Measurements from ENCODE around the gene RARRES1. TPM values are rescaled to one million over a fixed set of nuclear protein-coding genes. Genes with fewer than 3 reads are reported as not detected.

RARRES1 gene, protein sequence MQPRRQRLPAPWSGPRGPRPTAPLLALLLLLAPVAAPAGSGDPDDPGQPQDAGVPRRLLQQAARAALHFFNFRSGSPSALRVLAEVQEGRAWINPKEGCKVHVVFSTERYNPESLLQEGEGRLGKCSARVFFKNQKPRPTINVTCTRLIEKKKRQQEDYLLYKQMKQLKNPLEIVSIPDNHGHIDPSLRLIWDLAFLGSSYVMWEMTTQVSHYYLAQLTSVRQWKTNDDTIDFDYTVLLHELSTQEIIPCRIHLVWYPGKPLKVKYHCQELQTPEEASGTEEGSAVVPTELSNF
- total RNA-seq, result 10 to 100 TPM; 42.7 to 72.0 (median 43.8) TPM
- long read RNA-seq, donor 1, transcript RARRES1-201 (6 exons, 1,952 nt), result major isoform, 50 of 67 reads
- long read RNA-seq, donor 1, partial matches to known transcripts, result 2 of 67 reads
- long read RNA-seq, donor 1, other reads (novel, unspliced or antisense), result 15 of 67 reads
- long read RNA-seq, donor 2, transcript RARRES1-201 (6 exons, 1,952 nt), result major isoform, 69 of 106 reads
- long read RNA-seq, donor 2, partial matches to known transcripts, result 20 of 106 reads
- long read RNA-seq, donor 2, other reads (novel, unspliced or antisense), result 14 of 106 reads

- Histone ChIP-seq H3K36me3 (ENCODE audit: low read depth) (no peaks in the 10 kb centered on the region), H3K4me1 (ENCODE audit: low read depth) (peaks cover 17% of the 10 kb centered on the region), H3K4me3 (peak within 1 kb of the TSS; percentile 48), H3K9me3 (peaks cover 7% of the 10 kb centered on the region)
- intact Hi-C loops (cut with DNase I, micrococcal nuclease), result no loop called here
- DNase-seq (peak; percentile 78 to 83 (median 83)), ATAC-seq (peak; percentile 83)
- no peak for TF ChIP-seq CTCF (IDR thresholded peaks at IDR 0.05)
These were observed at the start of gene RARRES1 for GRCh38 chr3:158731938-158732855. Gene RARRES1 (minus strand): TSS chr3:158732457. CDS start chr3:158732415, 42 bp downstream.

GRCh38 chr3:158781849-158782248, 49.6 kb upstream of the RARRES1 start:
- H3K36me3 ChIP-seq (ENCODE audit: low read depth), result no peaks in the 10 kb centered on the region
- H3K9me3 ChIP-seq, result no peaks in the 10 kb centered on the region
- ATAC-seq (peak; percentile 84), DNase-seq (no peak)
- H3K4me1 ChIP-seq (ENCODE audit: low read depth), result peaks cover 4% of the 10 kb centered on the region
- H3K4me3 ChIP-seq, result no peak overlapping the region
- no peak for TF ChIP-seq CTCF (IDR thresholded peaks at IDR 0.05)
- intact Hi-C loops (cut with DNase I, micrococcal nuclease), result no loop called here

DNA sequence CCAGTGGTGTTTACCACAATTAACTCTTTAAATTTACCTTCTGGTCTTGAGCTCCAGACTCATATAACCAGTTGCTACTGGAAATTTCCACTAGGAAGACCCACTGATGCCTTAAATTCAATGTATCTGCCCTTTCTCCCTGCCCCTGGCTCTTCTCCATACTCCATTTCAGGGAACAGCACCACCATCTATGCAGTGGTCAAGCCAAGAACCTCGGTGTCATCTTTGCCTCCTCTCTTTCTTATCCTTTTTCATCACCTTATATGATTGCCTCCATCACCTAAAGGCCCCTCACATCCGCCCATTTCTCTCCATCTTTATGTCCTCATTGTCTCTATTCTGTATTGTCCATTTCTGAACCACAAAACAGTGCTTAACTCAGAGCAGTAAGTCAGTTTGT, 48.9 kb upstream of the RARRES1 start:
- ATAC-seq, result no peak
- H3K4me1 ChIP-seq (ENCODE audit: low read depth), result peaks cover 4% of the 10 kb centered on the region
- no peak for TF ChIP-seq CTCF (IDR thresholded peaks at IDR 0.05)
- intact Hi-C loops (cut with DNase I, micrococcal nuclease), result no loop called here
- H3K4me3 ChIP-seq, result no peak overlapping the region
- no peak for DNase-seq
- H3K36me3 ChIP-seq (ENCODE audit: low read depth), result no peaks in the 10 kb centered on the region
- no peaks in the 10 kb centered on the region for H3K9me3 ChIP-seq

GRCh38 chr3:158780766-158781165, 48.5 kb upstream of the RARRES1 start:
- H3K4me1 ChIP-seq (ENCODE audit: low read depth), result peaks cover 4% of the 10 kb centered on the region
- no peak for ATAC-seq
- no peak for DNase-seq
- H3K9me3 ChIP-seq, result no peaks in the 10 kb centered on the region
- intact Hi-C loops (cut with DNase I, micrococcal nuclease), result no loop called here
- H3K36me3 ChIP-seq (ENCODE audit: low read depth), result no peaks in the 10 kb centered on the region
- H3K4me3 ChIP-seq, result no peak overlapping the region
- no peak for TF ChIP-seq CTCF (IDR thresholded peaks at IDR 0.05)

DNA sequence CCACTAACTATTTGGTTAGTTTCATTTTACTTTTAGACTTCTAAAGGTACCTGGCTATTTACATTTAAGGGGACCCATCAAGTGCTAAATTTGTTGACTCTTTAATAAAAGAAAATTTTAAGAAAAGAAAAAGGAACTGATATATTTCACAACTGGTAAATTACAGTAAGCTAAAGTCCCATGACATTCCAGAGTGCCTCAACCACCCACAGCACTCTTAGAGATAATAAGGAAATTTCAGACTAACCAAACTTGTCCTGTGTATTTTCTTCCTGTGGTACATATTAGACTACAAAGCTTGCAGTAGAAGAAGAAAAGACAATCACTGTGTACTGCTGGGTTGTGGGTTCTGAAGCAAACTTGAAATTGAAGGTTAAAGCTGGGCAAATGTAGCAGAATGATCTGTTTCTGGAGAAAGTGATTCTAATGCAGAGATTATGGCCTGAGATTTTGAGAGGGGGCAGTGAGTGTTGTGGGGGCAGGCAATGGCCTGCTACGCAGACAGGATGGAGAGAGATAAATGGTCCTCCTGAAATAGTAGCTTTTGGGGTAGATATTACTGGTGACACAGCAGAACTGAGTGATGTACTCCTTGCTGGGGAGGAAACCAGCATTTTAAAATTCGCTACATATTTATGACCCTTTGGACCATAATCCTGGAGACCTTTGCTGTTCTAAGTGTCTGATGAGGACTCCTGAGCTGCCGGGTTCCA, 45.1 kb upstream of the RARRES1 start:
- H3K9me3 ChIP-seq, result no peaks in the 10 kb centered on the region
- intact Hi-C loops (cut with DNase I, micrococcal nuclease), result no loop called here
- no peaks in the 10 kb centered on the region for H3K36me3 ChIP-seq (ENCODE audit: low read depth)
- DNase-seq (no peak), ATAC-seq (peak; percentile 47)
- no peaks in the 10 kb centered on the region for H3K4me1 ChIP-seq (ENCODE audit: low read depth)
- H3K4me3 ChIP-seq, result no peak overlapping the region
- no peak for TF ChIP-seq CTCF (IDR thresholded peaks at IDR 0.05)
